CD4-positive, alpha-beta T cell treated with Interleukin-17A for 4 hours (primary cell): ENCODE data around the gene IFIT1B.
"Not testable (repeated sequence)": the region's sequence is repeated elsewhere in the genome, so short reads cannot be mapped to it uniquely, and the experiment has no call there.

ENCODE experiments used
- DNase-seq: peaks from one replicate; pipeline ENCODE4 v3.0.0-alpha.2; 2020; ENCODE audit warnings: mixed read lengths

The IFIT1B gene

DNA sequence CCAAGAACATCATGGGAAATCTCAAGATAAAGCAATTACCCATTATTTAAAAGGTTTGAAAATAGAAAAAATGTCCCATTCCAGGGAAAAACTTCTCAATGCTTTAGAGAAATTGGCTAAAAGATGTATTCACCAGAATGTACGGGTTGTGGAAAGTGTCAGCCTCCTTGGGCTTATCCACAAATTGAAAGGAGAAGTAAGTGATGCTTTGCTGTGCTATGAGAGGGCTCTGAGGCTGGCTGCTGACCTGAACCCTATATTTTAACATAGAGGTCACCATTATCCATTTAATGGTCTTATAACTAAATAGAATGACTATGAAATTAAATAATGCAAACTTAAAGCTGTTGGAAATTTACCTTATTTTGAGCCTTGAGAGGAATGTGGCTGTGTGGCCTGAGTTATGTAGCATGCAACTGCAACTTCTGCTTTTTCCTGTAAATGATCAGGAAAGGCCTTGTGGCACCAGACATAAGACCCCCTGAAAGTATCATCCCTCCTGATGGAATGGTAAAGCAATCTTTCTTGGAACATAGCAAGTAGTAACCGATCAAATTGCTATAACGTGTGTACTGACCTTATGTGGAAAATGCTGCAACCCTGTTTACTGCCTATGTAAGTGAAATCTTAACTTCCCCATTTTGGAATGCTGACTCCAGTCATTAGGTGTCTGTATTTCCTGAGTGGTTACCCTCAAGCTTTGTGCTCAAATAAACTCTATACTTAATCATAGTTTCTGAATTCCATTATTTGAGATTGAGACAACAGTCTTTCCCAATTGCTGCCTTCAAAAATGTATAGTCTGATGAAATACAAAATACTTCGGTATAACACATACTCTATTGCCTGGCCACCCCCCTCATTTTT lies 6.9 kb downstream of the IFIT1B start:
- DNase-seq, result no peak

DNA sequence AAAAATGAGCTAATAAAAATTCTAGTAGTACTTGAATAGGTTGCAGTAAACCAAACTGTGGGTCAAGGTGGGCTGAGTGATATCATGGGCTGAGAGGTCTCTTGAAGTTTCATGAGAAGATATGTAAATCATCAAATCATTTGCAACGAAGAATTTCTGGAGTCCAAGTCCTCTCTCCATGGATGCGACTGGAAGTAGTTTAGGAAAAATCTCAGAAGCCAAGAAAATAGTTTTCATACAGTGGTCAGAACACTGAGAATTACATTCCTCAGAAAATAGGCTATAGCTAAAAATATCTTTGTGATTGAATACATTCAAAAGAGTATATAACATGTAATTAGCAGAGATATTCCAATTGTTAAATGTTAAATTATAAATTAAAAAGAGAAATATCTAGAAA lies 10.9 kb downstream of the IFIT1B start:
- DNase-seq, result no peak

DNA sequence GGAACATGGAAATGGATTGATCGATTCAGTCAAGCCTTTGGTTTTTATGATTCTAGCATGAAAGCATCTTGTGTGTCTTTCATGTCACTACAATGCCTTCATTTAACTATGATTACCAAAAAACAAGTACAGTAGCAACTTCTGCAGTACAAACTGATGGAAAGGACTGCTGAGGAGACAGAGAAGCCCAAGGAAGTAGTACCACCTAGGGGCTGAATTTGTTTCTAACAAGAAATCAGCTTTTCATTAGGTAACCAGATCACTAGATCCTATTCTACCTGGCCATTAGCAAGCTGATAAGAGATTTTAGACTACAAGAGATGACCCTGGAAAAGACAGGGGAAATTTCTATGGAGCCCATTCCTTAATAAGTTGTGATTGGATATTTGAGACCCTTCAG lies 11.4 kb downstream of the IFIT1B start:
- no peak for DNase-seq

- DNase-seq, result no peak
Observed at GRCh38 chr10:89390476-89391225, 12.8 kb downstream of the IFIT1B start.

GRCh38 chr10:89391226-89391576 lies 13.3 kb downstream of the IFIT1B start:
- DNase-seq, result not testable (repeated sequence)

- DNase-seq, result peak; percentile 60
Observed at GRCh38 chr10:89391907-89392756, 14.3 kb downstream of the IFIT1B start, which contains the start of gene IFIT1. IFIT1 (plus strand) TSS chr10:89392623; CDS start chr10:89392713, 90 bp downstream.

DNA sequence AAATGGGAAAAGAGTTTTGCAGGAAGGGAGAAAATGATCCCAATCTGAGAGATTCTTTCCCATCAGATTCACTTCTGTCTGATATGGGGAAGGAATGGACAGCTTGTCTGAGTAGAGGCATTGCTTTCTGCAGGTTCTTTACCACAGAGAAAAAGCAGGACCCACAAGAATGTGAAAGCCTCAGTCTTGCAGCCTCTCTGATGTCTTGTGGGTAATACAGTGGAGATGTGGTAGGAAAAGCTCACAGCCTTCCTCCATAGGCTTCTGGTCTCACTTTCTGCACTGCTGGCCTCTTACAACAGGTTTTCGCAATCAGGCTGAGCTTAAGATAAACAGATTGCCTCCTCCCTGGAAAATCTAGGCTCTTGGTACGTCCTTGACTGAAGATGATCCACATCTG lies 15.1 kb downstream of the IFIT1B start:
- DNase-seq, result no peak

DNA sequence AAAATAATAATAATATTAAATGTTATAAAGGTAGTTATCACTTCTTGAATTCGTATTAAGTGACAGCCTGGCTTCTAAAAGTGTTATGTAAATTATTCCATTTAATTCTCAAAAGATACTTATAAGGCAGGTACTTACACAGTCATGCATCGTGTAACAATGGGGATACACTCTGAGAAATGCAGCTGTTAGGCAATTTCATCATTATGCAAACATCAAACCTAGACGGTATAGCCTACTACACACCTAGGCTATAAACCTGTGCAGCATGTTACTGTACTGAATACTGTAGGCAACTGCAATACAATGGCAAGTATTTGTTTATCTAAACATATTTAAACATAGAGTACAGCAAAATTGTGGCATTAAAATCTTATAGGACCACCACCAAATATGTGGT lies 16.0 kb downstream of the IFIT1B start:
- no peak for DNase-seq

DNA sequence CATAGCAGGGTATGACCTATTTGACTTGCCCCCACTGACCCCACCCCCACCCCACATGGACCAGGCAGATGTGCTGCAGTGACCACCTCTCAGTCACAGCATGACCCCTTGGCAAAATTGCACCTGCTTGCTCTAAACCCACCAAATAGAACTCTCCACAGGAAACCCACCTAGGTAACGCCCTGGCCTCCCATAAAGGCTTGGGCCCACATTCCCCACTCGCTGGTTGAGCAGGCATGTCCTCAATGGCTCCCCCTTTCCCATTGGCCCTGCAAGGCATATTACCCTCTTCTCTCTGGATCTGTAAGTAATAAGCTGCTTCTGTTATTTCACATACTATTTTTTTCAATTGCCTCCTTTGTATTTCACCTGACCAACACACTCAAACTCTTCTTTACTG lies 17.3 kb downstream of the IFIT1B start:
- no peak for DNase-seq

DNA sequence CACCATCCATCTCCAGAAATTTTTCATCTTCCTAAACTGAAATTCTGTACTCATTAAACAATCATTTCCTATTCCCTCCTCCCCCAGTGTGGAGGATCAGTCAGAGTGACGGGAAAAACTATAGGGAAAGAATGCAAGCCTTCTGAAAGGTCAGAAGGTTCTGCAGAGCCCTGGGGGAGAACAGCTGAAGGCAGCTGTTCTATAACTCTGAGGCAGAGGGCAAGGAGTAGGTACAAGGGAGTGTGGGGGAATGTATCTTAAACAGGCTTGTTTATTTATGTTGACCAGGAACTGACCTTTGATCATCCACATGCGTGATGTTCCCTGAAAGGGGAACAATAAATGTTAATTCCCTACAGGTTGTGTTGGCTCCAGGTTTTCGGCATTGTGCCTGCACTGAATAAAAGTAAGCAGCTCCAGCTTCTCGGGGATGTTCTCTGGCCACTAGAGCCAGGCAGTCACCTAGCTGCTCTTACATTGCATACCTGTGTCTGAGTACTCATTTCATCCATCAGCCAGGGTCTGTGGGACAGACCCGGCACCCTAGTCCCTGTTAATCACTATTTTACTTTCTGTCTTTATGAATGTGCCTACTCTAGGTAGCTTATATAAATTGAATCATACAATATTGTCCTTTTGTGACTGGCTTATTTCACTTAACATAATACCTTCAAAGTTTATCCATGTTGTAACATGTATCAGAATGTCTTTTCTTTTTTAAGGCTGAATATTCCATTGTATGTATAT lies 20.3 kb downstream of the IFIT1B start:
- no peak for DNase-seq

DNA sequence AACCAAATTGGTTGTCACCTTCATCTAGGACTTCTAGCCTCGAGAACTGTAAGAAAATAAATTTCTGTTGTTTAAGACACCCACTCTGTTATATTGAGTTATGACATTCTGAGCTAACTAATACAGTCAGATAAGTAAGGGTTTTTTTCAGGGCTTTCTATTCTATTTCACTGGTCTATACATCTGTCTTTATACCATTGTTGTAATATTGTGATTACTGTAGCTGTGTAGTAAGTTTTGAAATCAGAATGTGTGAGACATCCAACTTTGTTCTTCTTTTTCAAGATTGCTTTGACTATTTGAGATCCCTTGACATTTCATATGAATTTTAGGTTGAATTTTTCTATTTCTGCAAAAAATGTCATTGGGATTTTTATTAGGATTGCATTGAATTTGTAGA lies 22.1 kb downstream of the IFIT1B start:
- no peak for DNase-seq

- DNase-seq, result no peak
Observed at GRCh38 chr10:89403043-89403442, 25.2 kb downstream of the IFIT1B start.

DNA sequence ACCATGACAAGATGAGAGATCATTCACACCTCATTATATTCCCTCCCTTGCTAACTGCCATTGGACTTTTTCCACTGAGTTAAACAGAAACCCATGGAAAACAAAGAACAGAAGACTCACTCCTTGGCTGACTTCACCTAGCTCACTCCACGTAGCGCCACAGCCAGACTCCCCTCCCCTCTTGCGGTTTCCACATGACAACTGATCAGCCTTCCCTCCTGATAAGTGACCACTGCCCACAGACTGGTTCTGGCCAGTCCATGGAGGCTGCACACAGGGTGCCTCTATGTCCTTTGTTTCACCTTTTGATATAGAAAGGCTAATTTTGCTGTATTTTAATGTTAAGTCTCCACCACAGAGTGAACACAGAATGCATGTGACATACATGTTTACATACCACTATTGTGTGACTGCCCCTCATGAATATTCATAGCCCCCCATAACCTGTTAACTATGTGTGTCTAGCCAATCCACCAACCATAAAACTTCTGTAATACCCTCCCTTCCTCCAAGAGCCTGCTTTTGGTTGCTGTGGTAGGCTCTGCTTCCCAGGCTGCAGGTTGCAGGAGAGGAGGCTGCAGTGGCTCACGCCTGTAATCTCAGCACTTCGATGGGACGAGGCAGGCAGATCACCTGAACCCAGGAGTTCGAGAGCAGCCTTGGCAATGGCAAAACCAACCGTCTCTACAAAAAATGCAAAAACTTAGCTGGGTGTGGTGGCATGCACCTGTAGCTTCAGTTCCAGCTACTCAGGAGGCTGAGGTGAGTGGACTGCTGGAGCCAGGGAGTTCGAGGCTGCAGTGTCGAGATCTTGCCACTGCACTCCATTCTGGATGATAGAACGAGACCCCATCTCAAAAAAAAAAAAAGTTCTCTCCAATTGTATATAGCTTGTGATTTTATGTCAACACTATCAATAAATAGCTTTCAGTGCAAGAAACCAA lies 26.5 kb downstream of the IFIT1B start:
- no peak for DNase-seq

DNA sequence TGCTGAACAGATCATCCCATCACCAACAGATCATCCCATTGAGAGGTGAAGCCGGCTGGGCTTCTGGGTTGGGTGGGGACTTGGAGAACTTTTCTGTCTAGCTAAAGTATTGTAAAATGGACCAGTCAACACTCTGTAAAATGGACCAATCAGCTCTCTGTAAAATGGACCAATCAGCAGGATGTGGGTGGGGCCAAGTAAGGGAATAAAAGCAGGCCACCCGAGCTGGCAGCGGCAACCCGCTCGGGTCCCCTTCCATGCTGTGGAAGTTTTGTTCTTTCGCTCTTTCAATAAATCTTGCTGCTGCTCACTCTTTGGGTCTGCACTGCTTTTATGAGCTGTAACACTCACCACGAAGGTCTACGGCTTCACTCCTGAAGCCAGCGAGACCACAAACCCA lies 28.3 kb downstream of the IFIT1B start:
- DNase-seq, result not testable (repeated sequence)

- not testable (repeated sequence) for DNase-seq
Observed at GRCh38 chr10:89407792-89408191, 29.9 kb downstream of the IFIT1B start.

DNA sequence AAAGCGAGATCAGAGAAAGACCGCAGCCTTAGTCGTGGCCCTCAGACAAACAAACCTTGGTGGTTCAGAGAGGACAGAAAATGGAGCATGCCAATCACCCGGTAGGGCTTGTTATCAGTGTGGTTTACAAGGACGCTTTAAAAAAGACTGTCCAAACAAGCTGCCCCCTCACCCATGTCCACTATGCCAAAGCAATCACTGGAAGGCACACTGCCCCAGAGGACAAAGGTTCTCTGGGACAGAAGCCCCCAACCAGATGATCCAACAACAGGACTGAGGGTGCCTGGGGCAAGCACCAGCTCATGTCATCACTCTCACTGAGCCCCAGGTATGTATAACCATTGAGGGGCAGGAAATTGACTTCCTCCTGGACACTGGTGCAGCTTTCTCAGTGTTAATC lies 31.4 kb downstream of the IFIT1B start:
- DNase-seq, result not testable (repeated sequence)

DNA sequence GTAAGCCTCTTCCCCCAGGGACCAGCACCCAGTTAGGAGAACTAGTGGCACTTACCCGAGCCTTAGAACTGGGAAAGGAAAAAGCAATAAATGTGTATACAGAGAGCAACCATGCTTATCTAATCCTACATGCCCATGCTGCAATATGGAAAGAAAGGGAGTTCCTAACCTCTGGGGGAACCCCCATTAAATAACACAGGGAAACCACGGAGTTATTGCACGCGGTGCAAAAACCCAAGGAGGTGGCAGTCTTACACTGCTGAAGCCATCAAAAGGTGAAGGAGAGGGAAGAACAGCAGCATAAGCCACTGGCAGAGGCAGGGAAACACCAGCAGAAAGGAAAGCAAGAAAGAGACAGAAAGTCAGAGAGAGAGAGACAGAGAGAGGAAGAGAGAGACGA lies 32.7 kb downstream of the IFIT1B start:
- DNase-seq, result not testable (repeated sequence)

- not testable (repeated sequence) for DNase-seq
Observed at GRCh38 chr10:89411135-89411534, 33.3 kb downstream of the IFIT1B start.

DNA sequence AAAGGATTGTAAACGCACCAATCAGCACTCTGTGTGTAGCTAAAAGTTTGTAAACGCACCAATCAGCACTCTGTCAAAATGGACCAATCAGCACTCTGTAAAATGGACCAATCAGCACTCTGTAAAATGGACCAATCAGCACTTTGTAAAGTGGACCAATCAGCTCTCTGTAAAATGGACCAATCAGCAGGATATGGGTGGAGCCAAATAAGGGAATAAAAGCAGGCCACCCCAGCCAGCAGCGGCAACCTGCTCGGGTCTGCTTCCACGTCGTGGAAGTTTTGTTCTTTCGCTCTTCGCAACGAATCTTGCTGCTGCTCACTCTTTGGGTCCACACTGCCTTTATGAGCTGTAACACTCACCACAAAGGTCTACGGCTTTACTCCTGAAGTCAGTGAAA lies 34.4 kb downstream of the IFIT1B start:
- DNase-seq, result peak; percentile 53

- no peak for DNase-seq
Observed at GRCh38 chr10:89413398-89413912, 35.6 kb downstream of the IFIT1B start.
